Right renal pelvis (tissue), 4 donors: ENCODE data around the gene SUGCT. TPM values are rescaled to one million over a fixed set of nuclear protein-coding genes. Genes with fewer than 3 reads are reported as not detected.

ENCODE experiments used
- DNase-seq, 4 donors: peaks; one replicate each; pipeline ENCODE4 v3.0.0-alpha.2; 2013; ENCODE audit warnings: low read depth in 4 of 4, low spot score in 3 of 4, missing footprints in 1 of 4
- polyA plus RNA-seq, 4 donors: library from polyadenylated mRNA; unstranded; fragments of 120-200 nt; gene quantifications; one replicate each; pipeline ENCODE4 v1.2.1, GENCODE V29; 2013; ENCODE audit not compliant: insufficient read length in 4 of 4

SUGCT gene
- polyA plus RNA-seq, 4 donors = 12.1 to 17.6 (median 15.0) TPM

DNA sequence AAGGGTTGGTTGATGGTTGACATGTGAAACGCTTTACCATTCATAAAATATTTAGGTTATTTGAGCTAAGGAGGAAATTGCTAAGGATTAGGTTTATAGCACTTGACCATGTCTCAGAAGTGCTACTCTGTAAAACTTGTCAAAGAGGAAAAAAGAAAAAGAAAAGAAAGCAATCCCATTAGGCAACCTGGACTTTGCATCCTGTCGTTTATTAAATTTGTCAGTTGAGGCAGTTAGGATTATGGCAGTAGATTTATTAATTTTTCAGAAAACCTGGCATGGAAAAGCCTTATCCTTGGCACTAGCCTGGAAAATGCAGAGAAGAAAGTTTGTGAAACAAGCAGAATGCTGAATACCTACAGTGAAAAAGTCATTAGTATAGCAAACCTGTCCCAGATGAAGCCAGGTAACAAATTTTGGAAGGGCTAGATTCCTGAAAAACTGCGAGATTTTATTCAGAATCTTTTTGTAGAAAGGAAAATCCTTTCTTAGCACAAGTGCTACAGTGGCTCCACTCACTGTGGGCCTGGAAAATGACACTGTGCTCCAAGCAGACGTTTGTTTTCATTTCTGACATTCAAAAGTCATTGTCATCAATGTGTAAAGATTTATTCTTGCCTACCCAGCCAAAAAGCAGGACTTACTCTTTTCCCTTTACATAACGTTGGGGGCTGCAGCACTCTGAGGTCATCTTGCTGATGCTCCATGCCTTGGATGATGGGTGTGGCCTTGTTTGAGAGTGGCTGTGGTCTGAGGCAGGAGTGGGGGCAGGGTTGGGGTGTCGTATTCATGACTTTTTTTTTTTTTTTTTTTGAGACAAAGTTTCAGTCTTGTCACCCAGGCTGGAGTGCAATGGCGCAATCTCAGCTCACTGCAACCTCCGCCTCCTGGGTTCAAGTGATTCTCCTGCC, 664.9 kb downstream of the SUGCT start:
- DNase-seq = peak in 1 of 4 donors; percentile 3

DNA sequence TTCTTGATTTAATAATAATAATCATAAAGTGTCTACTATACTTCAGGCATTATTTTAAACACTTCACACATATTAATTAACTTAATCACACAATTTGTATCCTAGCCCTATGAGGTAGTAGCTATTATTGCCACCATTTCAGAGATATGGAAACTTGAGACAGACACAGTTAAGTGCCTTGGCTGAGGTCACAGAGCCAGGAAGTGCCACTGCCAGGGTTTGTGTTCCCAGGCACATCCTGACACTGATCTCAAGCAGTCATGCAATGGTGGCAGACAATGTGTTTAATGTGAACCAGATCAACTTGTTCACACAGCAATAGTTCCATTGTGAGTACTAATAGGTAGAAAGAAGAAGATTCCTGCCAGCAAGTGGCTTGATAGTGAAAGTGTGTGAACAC, 666.0 kb downstream of the SUGCT start:
- no peak for DNase-seq

GRCh38 chr7:40802497-40802896, 667.7 kb downstream of the SUGCT start:
- no peak for DNase-seq

GRCh38 chr7:40804477-40805215, 669.8 kb downstream of the SUGCT start:
- DNase-seq = no peak

DNA sequence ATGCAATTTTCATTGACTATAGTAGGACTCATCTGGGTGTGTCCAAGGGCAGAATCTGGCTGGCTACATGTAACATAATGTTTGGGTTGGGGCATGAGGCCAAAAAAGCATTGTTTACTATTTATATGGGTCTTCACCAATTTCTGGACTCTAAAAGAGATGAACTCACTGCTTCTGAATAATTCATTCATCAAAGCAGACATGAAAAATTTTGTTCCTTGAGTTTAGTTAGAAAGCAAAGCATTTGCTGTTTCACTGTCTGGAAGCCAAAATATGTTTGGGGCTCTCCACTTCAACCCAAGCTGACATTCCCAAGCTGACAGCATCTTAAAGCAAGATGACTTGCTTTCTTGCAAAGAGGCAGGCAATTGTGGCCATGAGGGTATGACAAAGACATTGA, 670.6 kb downstream of the SUGCT start:
- DNase-seq = no peak

DNA sequence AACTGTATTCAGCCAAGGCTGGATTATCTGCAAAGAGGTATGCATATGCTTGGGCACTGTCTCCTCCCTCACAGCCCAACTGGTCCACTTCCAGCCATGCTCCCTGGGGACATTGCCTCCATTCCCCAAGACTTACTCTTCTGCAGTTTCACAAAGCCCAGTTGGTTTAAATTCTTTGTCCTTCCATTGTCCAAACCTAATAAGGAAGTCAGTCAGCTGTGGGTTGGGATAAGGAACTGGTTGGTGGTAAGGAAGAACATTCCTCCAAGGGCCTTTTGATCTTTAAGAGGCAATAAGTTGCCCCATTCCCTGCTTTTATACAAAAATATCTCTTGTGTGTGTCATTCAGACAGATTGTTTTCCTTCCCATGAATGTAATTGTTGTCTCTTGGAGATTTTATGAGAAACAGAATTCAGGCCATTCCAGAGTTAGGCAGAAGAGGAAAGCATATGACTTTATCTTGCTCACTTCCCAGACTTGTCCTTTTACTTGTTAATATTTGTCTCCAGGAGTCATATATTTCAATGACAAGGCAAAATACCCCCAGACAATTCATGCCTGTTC, 673.7 kb downstream of the SUGCT start:
- no peak for DNase-seq

- DNase-seq = no peak
Observed at GRCh38 chr7:40810274-40810673, 675.5 kb downstream of the SUGCT start.

DNA sequence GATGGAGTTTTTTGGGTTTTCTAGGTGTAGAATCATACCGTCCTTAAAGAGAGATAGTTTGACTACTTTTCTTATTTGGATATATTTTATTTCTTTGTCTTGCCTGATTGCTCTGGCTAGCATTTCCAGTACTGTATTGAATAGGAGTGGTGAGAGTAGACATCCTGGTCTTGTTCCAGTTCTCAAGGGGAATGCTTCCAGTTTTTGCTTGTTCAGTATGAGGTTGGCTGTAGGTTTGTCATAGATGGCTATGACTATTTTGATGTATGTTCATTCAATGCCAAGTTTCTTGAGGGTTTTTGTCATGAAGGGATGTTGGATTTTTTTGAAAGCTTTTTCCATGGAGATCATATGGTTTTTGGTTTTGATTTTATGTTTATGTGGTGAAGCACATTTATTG, 676.9 kb downstream of the SUGCT start:
- no peak for DNase-seq

DNA sequence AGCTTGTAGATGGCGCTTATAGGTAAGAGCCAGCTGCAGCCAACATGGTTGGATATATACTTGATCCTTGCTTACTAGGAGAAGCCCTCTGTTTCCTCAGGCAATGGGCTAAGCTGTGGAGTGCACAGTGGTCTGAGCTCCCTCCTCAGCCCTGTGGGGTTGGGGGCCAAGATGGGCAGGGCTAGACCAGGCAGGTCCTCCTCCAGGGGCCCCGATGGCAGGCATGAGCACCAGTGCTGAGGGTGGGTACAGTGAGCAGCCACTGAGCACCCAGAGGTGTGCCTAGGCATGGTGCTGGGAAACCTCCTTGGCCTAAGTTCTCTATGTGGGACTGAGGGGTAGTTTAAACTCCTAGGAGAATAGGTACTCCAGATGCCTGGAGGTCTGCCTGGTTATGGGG, 680.2 kb downstream of the SUGCT start:
- no peak for DNase-seq

DNA sequence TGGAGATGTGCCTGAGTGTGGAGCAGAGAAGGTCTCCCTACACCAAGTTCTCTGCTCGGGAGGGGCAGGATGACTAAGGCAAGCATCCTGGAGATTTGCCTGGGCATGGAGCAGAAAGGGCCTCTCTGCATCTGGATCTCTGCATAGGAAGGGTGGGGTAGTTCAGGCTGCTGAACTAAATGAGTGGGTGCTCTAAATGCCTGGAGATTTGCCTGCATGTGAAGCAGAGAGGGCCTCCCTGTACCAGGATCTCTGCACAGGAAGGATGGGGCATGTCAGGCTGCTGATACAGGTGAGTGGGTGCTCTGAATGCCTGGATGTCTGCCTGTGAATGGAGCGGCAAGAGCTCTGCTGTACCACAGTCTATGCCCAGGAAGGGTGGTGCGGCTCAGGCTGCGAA, 680.7 kb downstream of the SUGCT start:
- no peak for DNase-seq

DNA sequence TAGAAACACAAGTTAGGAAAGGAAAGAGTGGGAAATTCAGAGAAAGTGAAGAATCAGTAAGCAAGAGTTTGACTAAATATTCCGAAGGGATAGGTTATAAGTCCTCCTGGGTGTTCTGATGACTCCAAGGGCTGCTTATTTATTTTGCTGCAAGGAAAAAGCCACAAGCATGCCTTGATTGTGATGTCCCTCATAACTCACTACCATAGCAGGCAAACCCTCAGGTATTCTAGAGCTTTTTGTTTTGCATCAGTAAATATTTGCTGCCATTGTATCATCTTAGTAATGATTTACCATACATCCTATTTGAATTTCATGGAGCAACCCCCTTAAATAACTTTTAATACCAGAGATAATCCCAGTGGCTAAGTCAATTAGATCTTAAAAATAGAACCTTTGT, 688.1 kb downstream of the SUGCT start:
- DNase-seq = no peak

GRCh38 chr7:40824461-40824860, 689.7 kb downstream of the SUGCT start:
- DNase-seq = no peak

GRCh38 chr7:40826411-40827221, 691.8 kb downstream of the SUGCT start:
- no peak for DNase-seq

DNA sequence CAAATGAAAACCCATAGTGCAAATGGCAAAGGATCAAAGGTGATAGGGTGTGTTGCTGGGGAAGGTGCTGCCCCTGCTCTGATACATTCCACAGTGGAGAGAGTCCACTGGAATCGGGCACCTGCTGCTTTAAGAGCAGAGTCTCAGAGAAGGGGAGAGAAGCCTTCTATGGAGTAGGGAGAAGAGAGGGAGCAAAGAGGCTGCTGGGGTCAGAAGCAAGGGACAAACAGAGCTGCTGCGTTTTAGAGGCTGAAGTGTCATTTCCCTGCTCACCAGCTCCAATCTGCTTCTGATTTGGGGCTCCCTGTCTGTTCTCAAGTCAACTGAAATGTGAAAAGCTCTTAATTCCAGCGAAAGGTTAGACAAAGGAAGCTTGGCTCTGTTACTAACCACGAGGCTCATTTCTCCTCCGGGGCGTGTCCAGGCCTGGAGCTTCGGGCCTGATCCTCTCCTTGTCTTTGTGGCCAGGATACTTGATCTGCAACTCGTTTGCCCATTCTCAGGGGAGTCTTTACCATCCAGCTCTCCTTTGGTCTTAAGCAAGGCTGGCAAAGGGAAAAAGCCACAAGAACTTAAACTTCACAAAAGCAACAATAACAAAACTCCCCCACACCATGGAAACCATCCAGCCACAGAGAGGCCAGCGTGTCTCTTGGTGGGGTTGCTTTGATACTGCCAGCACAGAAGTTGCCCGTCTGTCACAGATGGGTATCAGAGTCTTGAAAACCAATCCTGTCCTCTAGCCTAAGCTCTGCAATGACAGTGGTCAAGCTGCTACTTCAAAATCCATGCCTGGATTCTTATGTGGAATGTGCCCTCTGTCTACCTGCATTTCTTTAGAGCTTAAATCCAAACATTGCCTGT, 692.6 kb downstream of the SUGCT start:
- peak in 2 of 4 donors; percentile 8 to 12 for DNase-seq

DNA sequence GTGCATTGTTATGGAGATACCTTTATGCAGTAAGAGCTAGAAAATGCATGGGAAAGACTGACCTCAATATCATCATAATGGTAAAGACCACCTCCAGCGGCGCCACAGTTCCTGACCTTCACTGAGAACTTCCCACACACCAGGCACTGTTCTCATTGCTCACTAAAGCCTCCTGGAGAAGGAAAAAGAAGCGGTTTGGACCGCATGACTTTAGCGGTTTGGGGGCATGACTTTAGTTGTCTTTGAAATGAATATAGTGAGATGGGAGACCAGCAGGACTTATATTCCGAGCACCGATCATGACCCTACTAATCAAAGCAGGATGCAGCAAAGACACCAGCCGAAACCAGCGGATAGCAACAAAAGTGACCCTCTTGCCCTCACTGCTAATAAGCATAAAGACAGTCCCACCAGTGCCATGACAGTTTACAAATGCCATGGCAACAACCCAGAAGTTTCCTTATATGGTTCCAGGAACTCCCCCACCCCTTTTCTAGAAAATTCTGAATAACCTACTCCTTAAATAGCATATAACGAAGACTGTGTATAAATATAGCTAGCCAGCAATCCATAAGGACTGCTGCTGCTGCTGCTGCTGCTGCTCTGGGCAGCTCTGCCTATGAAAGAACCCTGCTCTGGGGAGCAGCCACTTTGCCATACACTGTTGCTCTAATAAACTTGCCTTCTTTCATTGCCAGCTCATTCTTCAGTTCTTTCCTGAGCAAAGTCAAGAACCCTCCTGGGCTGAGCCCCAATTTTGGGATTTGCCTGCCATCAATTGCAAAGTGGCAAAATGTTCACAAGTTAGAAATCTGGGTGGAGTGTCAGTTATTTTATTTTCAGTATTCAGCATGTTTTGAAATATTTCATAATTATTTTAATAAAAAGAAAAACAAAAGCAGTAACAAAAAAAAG, 694.1 kb downstream of the SUGCT start:
- no peak for DNase-seq

- DNase-seq = no peak
Observed at GRCh38 chr7:40833191-40833887, 698.5 kb downstream of the SUGCT start.

DNA sequence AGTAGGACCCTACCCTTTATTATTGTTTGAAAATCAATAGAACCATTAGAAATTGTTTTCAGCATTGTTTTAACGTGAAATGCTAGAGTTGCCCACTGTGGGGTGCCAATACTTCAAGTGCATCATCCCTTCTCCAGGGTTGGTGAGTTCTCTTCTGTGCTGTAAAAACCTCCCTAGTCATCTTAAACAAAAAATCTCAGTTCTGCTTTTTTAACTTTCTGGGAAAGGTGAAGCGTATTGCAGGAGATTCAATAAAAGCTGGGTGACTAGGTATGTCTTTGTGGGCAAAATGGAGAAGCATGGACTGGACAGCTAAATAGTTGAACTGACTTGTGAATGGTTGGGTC, 699.1 kb downstream of the SUGCT start:
- DNase-seq = no peak

GRCh38 chr7:40836218-40836617, 701.4 kb downstream of the SUGCT start:
- DNase-seq = no peak
